Right lobe of liver (tissue), 4 donors: ENCODE results near the gene SOBP.

Experiments used
- POLR2A ChIP-seq: fragments of 450-650 bp; IDR thresholded peaks from one replicate; pipeline ENCODE4 v1.6.1; 2017; ENCODE audit warnings: antibody characterized with exemption, mild to moderate bottlenecking
- TF ChIP-seq, protein P1 (sequence below), 4 donors: fragments of 200-600 bp in 3 of 4; fragments of 450-650 bp in 1 of 4; IDR thresholded peaks; one replicate each; pipeline versions ENCODE4 v1.5.1 to v1.8.0; 2016 to 2022; ENCODE audit warnings: antibody characterized with exemption in 4 of 4, mild to moderate bottlenecking in 2 of 4
- donor health status: DM: no; HTN: no; CAD: no.
- donor health status: DM: no; HTN: no; CAD: no.
- donor health status: DM: no; HTN: yes; CAD: no.

GRCh38 chr6:107642861-107643328, 153.0 kb downstream of the SOBP start:
- TF ChIP-seq, protein P1, sequence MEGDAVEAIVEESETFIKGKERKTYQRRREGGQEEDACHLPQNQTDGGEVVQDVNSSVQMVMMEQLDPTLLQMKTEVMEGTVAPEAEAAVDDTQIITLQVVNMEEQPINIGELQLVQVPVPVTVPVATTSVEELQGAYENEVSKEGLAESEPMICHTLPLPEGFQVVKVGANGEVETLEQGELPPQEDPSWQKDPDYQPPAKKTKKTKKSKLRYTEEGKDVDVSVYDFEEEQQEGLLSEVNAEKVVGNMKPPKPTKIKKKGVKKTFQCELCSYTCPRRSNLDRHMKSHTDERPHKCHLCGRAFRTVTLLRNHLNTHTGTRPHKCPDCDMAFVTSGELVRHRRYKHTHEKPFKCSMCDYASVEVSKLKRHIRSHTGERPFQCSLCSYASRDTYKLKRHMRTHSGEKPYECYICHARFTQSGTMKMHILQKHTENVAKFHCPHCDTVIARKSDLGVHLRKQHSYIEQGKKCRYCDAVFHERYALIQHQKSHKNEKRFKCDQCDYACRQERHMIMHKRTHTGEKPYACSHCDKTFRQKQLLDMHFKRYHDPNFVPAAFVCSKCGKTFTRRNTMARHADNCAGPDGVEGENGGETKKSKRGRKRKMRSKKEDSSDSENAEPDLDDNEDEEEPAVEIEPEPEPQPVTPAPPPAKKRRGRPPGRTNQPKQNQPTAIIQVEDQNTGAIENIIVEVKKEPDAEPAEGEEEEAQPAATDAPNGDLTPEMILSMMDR (IDR thresholded peaks at IDR 0.05), result no peak
- TF ChIP-seq POLR2A, result no peak
